Activated naive CD4-positive, alpha-beta T cell treated with anti-CD3 and anti-CD28 coated beads, Interleukin-2, amount 50 U/mL, for 16 hours (primary cell): Measurements from ENCODE around the gene NYNRIN.
A peak's percentile ranks its signal among the peaks of the same experiment; 100 is the strongest.

ENCODE experiments used
- DNase-seq: peaks from one replicate; pipeline ENCODE4 v3.0.0-alpha.2; 2020

Gene NYNRIN

DNA sequence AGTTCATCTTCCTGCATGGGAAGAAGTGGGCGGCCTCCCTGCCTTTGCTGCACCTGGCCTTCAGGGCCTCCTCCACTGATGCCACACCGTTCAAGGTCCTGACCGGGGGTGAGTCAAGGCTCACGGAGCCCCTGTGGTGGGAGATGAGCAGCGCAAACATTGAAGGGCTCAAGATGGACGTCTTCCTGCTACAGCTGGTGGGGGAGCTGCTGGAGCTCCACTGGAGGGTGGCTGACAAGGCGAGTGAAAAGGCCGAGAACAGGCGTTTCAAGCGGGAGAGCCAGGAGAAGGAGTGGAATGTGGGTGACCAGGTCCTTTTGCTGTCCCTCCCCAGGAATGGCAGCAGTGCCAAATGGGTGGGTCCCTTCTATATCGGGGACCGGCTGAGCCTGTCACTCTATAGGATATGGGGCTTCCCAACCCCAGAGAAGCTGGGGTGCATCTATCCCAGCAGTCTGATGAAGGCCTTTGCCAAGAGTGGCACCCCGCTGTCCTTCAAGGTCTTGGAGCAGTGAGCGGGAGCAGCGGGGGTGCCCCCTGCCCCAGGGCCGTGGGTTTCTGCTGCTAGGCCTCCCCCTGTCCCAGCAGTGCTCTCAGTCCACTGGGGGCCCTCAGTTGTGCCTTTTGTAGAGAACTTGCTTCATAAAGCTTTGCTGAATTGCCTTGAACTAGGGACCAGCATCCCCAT lies 18.3 kb downstream of the NYNRIN start:
- DNase-seq: no peak

DNA sequence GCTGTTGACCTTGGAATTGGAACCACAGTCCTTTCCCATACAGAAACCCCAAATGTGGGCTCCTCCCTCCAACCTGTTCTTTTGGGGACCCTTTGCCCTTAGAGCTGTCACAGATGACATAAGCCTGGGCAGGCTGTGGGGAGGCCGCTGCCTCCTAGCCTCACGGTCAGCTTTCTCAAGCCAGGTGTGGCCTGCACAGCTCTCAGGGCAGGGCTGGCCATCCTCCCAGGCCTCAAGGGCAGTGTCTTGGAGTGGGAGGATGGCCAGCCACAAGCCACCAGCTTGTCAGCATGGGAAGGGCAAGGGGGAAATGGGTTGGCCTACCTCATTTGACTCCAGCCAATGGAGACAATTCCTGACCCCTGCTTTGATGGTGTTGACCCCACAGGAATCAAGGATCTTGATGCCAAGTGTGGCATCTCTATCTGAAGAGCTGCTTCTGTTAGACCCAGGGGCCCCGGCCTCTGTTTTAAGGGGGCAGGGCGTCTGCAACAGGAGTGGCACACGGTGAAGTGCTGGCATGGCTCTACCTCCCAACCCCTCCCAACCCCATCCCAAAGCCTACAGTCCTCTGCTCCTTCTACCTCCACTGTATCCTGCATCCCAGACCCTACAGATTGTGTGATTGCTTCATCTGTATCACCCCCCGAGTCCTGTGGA lies 19.2 kb downstream of the NYNRIN start:
- DNase-seq: no peak

DNA sequence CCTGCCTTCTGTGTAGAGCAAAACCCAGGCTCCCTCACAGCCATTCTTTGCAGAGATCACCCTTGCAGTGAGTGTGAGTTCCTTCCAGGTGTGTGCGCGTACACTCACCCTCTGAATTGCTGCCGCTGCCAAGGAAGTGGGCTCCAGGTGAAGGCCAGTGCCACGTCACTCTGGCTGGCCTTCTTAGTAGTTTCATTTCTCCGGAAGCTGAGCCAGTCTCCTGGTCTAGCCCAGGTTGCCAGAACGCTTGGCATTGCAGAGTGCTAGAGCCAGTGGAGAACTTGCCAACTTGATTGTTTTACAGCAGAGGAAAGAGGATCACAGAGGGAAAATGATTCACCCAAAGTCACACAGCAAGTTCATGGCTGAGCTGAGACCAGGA lies 19.7 kb downstream of the NYNRIN start:
- DNase-seq: no peak

DNA sequence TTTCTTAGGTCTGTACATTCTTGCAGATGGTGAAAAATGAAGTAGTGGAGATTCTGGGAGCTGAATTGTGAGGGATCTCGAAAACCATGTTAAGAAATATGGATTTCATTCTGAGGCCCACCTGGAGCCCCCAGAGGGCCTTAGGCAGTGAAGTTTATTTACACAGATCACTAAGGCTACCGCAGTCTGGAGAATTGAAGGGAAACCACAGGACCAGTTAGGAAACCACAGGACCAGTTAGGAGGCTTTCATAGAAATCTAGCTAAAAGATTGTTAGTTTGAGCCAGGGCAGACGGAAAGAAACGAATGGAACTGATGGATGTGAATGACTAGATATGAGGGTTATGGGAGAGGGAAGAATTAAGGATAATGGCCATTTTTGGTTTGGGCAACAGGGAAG lies 23.5 kb downstream of the NYNRIN start:
- no peak for DNase-seq

DNA sequence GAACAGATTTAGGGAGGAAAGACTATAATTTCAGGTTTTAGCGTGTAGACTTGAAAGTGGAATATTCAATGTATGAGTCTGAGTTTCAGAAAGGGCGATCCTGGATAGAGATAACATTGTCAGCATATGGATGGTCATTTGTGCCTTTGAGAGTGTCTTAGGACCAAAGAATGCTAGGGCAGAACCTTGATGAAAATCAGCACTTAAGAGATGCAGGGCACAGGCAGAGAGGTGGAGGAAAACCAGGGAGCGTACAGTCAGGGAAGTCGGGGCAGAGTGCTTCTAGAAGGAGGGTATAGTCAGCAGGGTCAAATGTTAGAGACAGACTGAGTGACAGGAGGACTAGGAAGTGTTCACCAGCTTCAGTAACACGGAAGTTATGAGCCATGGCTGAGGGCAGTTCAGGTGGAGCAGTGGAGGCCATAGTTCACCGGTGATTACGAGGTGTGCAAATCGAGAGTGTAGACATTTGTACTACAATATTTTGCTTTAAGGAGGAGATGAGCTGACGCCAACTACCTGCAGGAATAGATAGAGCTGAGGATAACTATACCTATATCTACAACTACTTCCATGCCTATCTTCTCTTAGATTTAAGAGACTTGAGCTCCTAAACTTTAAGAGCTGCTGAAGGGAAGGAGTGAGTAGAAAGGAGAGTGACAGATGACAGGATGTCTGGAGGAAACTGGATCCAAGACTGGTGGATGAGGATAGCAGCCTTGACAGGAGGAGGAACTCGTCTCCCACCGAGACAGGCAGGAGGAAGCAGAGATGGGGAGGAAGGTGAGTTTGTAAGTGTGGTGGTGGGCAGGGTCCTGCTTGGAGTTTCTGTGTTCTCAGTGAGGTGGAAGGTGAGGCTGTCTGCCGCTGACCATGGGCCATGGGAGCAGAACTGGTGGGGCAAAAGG lies 24.1 kb downstream of the NYNRIN start:
- DNase-seq: no peak

DNA sequence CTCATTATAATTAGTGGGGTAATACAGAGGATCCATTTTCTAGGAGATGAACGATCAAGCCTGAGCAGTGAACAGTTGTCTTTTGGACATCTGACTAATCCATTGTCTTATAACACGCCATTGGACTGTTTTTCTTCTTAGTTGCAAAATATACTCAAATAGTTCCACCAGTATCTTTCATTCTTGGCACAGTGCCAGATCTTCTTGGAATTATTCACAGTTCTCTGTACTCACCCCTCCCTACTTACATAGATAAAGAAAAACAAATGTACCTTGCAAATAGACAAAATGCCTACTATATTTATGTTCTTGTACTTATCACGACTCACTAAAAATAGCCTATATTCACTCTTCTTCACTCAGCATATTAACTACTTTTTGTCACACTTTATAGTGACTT lies 26.9 kb downstream of the NYNRIN start:
- no peak for DNase-seq

DNA sequence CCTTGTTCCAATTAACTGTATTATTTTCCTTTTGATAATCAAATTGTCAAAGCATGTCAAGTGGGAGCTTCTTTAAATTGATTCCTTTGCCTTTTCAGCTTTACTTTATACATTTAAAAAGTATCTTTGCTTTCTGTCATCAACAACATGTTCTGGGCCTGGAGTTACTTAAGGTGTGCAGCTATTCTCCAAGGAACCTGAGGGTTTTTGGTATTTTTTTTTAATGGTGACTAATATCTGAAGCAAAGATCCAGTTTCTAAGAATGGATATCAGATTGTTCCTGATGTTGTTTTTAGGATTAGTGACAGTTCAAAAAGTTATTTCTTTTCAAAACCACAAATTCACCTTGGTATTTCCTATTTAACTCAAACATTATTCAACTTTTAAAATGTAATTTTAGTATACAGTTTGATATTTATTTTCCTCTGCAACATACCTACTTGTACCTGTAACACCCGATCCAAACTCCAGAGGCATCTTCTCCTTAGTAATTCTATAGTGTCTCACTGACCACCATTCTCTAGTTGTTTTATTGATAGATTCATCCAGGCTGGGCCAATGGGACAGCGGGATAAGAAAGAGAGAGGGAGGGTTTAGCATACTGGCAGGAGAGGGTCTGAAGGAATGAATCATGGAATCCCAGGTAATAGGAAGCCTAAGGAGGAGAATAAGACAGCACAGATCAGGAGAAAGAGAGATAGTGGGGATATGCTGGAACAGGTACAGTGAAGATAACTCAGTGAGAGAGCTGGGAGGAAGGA lies 27.5 kb downstream of the NYNRIN start:
- DNase-seq: no peak

DNA sequence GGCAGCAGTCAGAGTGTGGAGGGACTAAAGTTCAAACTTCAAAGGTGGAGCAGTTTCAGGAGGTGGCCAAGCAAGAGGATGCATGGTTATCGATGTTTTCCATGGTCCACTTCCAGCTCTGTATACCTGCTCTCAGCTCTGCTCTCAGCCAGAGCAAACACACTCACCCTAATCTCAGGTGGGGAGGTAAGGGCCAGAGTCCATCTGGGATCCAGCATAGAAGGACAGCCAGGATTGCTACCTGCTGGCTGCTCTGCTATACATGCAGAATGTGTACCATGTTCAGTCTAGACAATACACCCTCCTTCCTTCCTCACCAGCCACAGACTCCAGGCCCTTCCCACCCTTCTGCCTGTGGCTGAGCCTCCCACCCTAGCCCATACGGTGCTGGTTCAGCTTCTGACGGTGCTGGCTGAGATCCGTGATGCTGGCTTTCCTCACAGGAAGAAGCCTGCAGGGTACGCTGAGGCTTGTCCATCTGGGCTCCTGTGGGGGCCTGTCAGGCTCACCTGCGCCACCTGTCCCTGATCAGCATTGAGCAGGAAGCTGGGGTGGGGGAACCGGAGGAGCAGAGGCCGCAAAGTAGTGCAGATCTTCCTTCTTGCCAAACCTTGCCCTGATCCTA lies 28.2 kb downstream of the NYNRIN start:
- DNase-seq: no peak

DNA sequence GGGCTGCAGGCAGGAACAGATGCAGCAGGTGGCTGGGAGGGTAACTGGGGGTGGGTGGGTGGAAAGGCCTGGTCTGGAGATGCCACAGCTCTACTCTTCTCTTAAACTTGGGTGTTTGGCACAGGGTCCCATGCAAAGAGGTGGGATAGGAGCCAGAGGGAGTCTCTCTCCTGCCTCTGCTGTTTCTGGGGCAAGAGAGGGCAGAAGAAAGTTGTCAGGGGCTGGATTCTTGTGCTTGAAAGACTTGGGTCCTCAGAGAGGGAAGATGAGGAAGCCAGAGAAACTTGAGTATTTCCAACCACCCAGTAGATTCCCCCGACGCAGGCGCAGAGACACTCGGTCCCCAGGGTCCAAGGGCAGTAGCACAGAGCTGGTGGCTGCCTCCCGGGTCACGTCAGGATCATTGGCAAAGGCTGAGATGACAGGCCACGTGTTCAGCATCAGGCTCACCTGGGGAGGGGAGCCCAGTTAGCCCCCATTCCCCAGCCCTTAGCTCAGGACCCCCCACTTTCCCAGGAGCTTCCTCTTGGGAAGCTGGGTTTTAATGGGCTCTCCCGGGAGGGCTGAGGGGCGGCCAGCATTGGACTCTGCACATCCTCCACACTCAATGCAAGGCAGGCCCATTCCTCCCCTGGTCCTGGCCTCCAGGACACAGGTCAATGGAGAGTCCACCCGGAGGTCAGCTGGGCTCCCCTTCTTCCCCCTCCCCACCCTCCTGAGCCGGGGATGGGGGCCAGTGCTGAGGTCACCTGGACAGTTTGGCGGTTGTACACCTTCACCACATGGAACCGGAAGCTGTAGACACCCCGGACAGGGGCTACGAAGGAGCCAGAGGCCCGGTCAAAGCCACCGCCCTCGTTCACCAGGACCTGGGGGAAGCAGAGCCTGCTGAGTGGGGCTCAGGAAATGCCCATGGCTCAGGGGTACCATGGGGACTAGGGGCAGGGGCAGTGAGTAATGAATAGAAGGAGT lies 29.0 kb downstream of the NYNRIN start:
- DNase-seq: no peak

DNA sequence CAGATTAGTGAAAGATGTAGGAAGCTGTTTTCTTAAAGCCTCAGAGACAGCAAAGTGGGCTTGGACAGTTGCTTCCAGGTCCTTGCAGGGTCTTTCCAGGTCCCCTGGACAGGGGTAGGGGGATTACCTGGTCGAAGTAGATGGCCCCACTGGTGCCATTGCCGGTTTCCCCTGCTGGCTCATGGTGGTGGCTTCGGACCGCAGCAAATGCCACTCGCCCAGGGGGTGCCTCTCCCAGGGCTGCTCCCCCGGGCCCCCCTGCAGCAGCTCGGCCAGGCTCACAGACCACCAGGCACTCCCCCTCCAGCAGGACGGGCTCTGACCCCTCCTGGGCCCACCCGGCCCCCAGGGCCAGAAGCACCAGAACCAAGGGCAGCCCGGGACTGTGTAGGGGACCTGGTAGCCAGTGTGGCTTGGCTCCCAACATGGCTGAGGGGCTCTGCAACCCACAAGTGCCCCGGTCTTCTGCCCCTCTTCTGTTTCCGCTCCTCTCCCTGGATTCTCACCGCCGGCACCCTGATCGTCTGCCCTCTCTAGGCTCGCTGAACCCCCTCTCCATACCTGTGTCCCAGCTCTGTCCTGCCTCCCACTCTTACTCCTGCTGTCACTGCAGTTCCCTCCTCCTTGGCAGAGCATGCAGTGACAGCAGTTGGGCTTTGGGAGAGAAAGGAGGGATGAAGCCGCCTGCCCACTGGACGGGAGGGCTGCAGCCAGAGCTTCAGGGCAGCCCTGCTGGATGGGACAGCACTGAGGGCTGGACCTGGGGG lies 30.0 kb downstream of the NYNRIN start:
- DNase-seq: no peak

DNA sequence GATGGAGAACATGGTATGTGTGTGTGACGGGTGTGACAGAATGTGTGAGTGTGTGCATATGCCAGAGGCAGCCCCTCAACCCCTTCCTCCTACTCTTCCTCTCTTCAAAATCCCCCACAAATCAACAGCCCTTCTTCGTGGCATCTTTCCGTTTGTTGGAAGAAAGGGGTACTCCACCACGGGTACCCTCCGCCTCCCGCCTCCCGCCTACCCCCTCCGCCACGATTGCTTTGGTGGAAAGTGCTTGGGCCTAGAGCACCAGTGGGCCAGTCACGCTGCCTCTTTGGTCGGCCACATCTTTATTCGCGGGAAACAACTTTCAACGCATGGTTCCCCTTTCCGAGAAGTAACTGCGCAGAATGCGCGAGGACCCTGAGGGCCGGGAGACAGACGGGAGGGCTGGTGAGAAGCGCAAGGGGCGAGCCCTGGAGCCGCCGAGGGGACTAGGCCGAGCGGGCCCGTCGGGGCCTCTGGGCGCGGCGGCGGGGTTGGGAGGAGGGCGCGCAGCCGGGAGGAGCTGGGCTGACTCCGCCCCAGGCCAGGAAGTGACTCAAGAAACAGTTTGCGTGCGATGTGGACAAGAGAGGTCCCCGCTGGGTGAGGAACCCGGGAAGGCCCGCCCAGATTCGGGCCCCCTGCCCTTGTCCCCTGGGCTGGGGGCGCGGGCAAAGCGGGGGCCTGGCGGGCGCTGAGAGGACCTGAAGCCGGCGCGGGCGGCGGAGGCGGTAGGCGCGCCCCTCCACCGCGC lies 30.8 kb downstream of the NYNRIN start, which contains the start of the genes CBLN3 and KHNYN:
Gene CBLN3 (minus strand): TSS at position 274 of the 748 bp plus-strand sequence. CDS start 614 bp downstream, outside the sequence.
Gene KHNYN (plus strand): TSS at position 560 of the 748 bp plus-strand sequence. CDS start 777 bp downstream, outside the sequence.
- peak; percentile 90 for DNase-seq

DNA sequence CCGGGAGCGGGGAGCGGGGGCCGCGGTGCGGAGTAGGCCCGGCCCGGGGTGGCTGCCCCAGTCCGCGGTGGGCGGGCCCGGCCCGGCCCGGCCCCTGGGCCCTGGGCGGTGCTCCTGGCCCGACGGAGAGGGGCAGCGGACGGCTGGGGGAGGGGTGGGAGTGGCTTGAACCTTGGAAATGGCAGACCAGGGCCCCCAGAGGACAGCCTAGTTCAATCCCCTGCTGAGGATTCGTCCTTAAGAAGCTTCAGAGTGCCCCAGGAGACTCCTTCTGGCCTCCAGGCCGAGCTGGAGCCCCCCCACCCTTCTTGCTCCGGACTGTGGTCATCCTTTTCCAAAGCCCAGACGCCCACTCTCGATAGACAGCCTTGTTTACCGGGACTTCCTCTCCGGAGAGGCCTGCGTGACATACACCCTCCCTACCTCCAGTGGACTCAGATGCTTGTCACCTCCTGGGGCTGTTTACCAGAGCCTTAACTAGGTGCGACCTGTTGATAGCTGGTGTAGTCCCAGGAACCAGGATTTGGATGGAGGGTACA lies 31.4 kb downstream of the NYNRIN start:
- DNase-seq: peak; percentile 53

DNA sequence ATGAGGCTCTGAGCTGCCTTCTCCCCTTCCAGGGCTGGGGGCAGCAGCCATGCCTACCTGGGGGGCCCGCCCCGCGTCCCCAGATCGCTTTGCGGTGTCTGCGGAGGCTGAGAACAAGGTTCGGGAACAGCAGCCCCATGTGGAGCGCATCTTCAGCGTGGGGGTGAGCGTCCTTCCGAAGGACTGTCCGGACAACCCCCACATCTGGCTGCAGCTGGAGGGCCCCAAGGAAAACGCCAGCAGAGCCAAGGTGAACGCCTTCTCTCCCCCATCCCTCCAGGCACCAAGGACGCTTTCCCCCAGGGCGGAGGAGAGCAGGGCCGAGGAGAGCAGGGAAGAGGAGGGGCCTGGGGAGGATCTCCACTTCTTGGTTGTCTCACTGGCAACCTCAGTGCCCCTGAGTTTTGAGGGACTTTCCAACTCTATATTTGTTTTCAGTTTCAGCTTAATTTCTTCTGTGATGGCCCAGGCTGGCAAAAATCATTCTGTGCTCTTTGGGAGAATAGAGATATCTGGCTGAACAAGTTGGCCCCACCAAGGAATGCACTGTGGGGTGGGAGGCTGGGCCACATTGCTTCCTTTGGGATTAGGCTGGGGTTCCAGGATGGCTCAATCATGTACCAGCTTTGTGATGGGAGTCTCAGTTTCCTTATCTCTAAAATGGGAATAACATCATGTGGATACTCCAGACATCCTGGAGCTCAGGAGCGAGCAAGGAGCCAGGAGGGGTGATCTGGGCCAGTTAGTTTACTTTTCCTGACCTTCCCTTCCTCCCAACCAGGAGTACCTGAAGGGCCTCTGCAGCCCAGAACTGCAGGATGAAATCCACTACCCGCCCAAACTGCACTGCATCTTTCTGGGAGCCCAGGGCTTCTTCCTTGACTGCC lies 32.1 kb downstream of the NYNRIN start:
- DNase-seq: peak; percentile 78

DNA sequence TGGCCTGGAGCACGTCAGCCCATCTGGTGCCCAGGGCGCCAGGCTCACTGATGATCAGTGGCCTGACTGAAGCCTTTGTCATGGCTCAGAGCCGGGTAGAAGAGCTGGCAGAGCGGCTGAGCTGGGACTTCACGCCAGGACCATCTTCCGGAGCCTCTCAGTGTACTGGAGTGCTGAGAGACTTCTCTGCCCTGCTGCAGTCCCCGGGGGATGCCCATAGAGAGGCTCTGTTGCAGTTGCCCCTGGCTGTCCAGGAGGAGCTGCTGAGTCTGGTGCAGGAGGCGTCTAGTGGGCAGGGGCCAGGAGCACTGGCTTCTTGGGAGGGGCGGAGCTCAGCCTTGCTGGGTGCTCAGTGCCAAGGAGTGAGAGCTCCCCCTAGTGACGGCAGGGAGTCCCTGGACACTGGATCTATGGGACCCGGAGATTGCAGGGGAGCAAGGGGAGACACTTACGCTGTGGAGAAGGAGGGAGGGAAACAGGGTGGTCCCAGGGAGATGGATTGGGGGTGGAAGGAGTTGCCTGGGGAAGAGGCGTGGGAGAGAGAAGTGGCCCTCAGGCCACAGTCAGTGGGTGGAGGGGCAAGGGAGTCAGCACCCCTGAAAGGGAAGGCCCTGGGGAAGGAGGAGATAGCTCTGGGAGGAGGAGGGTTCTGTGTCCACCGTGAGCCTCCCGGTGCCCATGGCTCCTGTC lies 32.9 kb downstream of the NYNRIN start:
- peak; percentile 90 for DNase-seq

DNA sequence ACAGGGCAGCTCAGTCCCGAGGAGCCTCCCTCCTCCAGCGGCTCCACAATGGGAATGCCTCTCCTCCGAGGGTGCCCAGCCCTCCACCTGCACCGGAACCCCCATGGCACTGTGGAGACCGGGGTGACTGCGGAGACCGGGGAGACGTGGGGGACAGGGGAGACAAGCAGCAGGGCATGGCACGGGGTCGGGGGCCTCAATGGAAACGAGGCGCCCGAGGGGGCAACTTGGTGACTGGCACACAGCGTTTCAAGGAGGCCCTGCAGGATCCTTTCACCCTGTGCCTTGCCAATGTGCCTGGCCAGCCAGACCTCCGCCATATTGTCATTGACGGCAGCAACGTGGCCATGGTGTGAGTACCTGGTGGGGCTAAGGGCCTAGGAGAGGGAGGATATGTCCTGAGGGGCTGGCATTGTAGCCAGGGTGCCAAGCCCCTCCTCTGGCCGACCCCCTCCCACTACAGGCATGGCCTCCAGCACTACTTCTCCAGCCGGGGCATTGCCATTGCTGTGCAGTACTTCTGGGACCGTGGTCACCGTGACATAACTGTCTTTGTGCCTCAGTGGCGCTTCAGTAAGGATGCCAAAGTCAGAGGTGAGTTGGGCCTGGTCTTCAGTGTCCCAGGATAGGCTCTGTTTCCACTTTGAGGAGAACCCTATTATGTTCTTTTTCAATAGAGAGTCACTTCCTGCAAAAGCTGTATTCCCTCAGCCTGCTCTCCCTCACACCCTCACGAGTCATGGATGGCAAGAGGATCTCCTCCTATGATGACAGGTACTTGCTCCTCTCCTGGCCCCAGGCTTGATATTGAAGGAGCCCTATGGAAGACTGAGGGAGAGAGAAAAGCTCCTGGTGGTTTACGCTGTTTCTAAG lies 33.7 kb downstream of the NYNRIN start:
- DNase-seq: no peak

DNA sequence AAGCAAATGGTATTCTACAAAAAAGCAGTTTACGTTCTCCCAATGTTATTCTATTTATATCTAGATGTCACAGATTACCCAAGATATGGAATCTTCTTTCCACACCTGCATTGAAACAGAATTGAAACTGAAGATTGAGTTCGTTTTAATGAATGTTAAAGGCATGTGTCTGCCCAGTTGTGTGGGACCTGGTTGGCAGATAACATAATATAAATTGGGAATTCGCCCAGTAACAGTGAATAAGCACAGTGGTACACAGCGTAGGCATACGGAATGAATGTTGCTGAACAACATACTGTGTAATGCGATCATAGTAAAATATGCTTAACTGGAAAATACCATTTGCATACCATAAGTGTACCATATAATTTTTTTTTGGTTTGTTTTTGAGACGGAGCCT lies 35.2 kb downstream of the NYNRIN start:
- DNase-seq: no peak
